A673 (cell line): ENCODE data around the gene ESPNL.

Source experiments
- CTCF ChIP-seq: fragments of 300-800, 200-600 bp; sonication (generic); conservative IDR thresholded peaks from 2 replicates; pipeline ENCODE4 v1.5.1; 2017; ENCODE audit warnings: low read depth, mild to moderate bottlenecking, antibody characterized with exemption, low read length, moderate library complexity, mixed read lengths
- EZH2 ChIP-seq: fragments of 200-600 bp; sonication (generic); IDR thresholded peaks from 2 replicates; pipeline ENCODE4 v1.6.1; 2017; ENCODE audit warnings: borderline replicate concordance, low read depth, mild to moderate bottlenecking, mixed read lengths, antibody characterized with exemption, low read length; ENCODE audit not compliant: poor library complexity, severe bottlenecking

DNA sequence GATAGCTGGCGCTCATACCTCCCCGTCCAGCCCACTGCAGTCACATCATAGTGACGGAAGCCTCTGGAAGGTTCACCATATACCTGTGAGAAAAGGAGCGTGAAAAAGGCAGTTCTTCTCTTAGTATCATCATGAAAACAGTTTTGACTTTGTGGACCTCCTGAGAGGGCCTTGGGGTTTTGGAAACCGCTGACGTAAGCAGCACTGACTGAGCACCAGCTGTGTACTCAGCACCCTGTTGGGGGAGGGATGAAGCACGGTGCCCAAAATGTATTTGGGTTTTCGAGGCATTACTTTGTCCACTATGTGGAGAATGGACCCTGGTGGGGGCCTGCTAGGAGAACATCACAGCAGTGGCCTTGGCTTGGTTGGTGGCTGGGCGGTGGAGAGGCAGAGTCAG is 33.9 kb upstream of the ESPNL start:
- TF ChIP-seq EZH2 (no peak), CTCF (no peak)
